NCI-H187 treated with DMSO at 0.1 percent for 48 hours (cell line): Measurements from ENCODE around the gene AKAP13.
A peak's percentile ranks its signal among the peaks of the same experiment; 100 is the strongest.

Experiments used
- DNase-seq: peaks from one replicate; lab custom pipeline; 2025; lab: John Stamatoyannopoulos, UW

Gene AKAP13

DNA sequence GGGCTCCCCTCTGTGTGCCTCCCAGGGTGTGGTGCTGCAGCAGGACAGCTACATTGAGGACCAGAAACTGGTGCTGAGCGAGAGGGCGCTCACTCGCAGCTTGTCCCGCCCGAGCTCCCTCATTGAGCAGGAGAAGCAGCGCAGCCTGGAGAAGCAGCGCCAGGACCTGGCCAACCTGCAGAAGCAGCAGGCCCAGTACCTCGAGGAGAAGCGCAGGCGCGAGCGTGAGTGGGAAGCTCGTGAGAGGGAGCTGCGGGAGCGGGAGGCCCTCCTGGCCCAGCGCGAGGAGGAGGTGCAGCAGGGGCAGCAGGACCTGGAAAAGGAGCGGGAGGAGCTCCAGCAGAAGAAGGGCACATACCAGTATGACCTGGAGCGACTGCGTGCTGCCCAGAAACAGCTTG, 360.6 kb downstream of the AKAP13 start:
- no peak for DNase-seq

DNA sequence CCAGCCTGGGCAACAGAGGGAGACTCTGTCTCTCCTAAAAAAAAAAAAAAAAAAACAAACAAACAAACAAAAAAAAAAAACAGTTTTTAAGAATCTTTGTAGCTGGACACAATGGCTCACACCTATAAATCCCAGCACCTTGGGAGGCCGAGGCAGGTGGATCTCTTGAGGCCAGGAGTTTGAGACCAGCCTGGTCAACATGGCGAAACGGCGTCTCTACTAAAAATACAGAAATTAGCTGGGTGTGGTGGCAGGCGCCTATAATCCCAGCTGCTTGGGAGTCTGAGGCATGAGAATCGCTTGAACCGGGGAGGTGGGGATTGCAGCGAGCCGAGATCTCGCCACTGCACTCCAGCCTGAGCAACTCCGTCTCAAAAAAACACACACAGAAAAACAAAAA, 361.3 kb downstream of the AKAP13 start:
- no peak for DNase-seq

DNA sequence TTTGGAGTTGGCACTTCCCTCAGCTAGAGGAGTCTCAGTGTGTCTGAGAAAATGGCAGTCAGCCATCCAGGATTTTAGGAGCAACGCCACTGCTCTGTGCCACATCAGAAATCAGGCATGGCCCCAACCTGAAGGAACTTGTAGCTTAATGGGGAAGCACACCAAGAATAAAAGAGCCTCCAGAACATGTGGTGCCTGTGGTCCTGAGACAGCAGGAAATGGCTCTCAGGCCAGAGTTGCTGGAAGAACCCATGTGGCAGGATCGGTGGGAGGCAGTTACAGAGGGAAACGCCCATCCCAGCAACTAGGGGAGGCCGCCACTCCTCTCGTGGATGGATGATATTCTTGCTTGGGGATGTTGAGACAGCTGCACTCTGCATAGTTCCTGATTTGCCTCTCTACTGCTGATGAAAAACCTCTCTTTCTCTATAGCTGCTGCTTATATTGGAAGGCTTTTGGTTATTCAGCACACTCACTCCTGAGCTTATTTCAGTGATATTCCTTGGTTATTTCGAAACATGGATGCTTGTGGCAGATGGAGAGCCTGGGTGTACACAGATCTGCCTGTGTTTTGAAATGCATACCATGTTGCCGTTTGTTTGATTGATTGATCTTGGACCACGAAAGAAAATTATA, 361.9 kb downstream of the AKAP13 start:
- DNase-seq, result no peak

DNA sequence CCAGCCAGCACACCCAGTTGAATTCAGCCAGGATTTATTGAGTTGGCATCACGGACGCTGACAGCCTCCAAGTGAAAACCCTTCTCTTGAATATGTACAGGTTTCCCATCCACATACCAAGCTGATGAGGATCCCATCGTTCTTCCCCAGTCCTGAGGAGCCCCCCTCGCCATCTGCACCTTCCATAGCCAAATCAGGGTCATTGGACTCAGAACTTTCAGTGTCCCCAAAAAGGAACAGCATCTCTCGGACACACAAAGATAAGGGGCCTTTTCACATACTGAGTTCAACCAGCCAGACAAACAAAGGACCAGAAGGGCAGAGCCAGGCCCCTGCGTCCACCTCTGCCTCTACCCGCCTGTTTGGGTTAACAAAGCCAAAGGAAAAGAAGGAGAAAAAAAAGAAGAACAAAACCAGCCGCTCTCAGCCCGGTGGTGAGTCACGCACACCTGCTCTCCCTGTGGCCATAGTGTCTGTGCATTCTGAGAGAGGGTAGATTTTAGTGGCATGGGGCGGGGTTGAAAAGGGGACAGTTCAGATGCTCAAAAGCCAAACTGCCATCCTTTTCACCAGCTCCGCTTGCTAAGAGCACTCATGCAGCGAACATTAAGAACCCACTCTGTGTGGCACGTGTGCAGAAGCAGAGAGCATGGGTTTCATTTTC, 363.1 kb downstream of the AKAP13 start:
- peak; percentile 68 for DNase-seq

DNA sequence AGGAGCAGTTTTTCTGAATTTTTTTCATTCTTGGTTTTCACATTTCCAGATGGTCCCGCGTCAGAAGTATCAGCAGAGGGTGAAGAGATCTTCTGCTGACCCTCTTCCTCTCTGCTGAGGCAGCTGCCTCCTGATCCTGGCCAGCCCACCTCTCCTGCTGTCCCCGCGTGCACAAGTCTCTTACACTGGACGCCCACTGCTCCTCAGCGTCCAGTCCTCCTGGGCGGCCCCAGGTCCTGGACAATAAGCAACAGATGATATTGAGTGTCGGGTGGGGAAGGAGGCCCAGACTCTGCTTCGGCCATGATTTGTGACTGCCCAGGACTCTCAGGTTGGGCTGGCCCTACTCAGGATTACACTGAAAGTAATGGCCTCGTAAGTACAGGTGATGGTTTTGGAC, 364.2 kb downstream of the AKAP13 start:
- DNase-seq, result no peak

DNA sequence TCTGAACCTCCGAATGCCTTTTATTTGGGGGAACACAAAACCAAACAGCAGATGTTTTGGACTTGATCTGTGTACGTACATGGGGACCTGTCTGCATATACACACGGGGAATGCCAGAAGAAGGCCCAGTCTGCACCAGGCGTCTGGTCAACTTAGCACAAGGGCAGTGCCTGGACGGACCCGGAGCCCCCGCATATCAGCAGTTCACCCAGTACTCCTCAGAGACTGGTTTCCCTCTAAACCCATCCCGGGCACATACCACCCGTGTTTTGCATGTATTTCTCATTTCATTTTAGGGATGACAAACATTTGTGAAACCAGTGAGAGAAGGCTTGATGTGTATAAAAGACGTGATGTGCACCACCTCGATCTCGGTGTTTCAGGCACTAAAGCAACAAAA, 364.6 kb downstream of the AKAP13 start:
- no peak for DNase-seq

DNA sequence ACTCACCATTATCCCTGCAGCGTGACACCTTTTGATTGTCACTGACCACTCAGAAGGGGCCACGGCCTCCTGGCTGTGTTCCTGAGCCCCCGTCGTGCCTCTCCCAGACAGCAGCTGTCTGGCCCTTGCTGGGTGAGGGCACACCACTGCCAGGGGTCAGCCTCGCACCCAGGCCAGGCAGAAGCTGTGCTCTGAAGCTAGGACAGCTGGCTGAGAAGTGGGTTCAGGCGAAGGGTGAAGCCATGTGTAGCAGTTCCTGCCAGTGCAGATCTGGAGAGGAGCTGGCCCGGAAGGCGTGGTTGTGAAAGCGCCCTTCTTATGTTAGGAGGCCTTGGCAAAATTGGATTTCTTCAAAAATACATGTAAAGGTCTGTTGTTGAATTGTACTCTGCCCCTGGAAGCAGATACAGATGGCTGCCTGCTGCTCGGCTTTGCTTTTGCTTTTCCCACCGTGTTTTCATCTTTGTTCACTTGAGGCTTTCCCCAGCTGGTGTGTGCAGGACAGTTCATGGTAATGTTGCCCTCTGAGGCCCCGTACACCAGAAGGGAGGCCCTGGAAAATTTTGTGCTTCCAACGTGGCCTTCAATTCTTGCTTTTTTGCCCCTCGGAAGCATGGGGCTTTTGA, 365.2 kb downstream of the AKAP13 start:
- DNase-seq, result no peak

DNA sequence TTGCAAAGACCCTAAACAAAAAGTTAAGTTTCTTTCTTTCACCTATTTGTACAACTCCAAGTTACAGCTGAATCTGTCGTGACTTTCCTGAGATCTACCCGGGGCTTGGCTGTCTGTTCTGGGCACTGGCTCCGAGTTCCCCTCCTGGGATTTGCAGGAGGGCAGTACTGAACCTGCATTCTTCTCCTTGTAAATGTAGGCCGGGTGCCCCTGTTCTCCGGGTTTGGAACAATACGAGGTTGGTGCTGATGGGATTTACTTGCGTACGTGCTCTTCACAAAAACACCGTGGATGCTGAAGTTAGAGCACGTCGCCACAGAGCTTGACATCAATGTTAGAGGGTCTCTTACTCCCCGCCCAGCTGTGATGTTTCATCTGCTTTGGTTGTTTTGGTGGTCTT, 366.2 kb downstream of the AKAP13 start:
- DNase-seq, result no peak

DNA sequence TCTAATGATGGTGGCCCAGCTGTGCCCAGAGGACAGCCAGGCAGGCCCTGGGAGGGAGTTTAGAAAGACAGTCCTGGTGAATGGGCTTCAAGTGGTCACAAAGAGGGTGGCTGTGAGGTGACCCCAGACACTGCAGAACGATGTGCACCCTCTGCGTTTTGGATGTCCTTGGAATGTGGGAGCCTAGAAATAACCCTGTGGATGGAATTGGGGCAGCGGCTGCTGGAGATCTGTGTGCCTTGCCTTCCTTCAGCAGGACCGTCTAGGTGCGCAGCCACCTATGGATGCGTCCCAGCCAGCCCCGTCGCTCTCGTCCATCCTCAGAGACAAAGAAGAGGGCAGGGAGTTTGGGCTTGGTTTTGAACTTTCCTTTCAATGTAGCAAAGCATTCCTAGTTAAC, 367.8 kb downstream of the AKAP13 start:
- no peak for DNase-seq

DNA sequence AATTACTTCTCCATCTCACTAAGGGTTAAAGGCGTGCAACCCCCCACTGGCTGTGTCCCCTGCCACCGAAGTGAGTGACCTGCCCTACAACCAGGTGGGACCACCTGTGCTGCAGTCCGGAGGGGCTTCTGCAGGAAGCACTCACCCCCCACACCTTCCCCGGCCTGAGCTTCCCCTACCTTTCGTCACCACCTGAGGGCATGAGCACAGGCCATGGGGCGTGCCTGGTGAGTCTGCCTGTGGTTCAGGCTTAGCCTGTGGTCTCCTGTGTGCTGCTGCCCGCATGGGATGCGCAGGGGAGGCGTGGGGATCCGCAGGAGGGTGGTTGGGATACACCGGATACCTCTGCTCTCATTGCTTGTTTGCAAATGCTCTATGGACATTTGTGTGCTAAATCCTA, 368.3 kb downstream of the AKAP13 start:
- DNase-seq, result no peak

DNA sequence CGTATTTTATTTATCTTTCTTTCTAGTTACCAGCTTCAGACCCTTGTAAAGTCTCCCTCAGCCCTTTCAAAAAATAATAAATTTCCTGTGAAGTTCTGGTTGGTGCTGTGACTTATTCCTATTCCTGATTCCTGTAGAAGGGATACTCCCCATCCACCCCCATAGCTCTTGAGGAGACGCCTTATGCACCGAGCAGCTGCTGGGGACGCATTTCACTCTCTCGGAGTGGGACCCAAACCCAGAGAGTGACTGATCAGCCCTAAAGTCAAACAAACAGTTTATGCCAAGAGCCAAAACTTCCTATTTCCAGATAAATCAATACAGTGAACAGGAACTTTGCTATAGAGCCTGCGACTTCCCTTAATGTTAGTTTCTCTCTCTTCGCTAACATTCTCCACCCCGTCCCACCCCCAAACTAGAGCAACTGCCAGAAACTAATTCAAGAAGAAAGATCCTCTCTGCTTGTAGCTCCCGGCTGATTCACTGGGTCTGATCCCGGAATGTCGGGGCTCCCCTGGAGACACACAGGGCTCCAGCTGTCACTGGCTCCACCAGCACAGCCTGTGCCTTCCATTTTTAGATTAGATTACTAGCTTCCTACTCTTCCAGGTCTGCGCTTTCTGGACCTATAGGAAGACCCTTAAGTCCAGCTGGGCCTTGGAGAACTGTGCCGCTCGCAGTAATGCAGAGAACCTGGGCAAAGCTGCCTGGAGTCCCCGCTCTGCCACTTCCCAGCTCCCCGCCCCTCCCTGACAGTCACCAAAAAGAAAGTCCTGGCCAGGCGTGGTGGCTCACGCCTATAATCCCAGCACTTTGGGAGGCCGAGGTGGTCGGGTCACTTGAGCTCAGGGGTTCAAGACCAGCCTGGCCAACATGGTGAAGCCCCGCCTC, 369.1 kb downstream of the AKAP13 start:
- no peak for DNase-seq

DNA sequence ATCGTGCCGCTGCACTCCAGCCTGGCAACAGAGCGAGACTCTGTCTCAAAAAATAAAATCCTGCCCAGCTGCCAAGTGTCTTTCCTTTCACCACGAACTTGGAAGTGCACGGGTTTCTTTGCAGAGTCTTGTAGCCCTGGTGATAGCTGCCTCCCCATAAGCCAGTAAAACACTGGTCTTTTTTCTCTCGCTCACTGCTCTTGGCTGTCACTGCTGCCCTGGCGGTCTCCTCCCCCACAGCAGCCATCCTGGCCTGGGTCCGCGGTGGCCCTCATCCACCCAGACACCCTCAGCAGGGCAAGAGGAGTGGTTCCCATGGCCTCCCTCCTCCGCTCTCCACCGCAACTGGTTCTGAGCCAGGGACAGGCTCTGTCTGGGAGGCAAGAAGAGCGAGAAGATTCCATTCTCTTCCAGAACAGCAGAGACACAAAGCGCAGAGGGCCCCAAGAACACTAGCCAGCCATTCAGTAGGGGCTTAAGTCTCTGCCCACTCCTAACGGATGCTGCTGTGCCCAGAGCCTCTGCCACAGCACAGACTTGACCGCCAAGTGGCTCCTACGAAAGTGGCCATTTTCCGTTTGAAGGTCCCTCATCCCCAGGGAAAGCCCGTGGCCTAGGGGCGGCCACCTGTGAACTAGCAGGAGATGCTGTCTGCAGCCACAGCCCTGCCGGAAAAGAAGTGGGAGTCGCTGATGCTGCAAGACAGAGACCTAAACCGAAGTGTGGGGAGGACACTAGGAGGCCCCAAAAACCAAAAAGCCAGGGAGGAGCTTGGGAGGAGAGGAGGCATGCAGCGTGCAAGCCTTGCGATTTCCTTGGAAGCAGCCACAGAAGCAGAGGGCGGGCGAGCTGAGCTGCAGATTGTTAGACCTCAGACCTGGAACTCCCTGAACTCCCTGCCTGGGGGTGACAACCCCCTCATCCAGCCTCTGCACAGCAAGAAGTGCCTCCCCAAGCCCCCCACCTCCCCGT, 370.2 kb downstream of the AKAP13 start:
- DNase-seq, result no peak

DNA sequence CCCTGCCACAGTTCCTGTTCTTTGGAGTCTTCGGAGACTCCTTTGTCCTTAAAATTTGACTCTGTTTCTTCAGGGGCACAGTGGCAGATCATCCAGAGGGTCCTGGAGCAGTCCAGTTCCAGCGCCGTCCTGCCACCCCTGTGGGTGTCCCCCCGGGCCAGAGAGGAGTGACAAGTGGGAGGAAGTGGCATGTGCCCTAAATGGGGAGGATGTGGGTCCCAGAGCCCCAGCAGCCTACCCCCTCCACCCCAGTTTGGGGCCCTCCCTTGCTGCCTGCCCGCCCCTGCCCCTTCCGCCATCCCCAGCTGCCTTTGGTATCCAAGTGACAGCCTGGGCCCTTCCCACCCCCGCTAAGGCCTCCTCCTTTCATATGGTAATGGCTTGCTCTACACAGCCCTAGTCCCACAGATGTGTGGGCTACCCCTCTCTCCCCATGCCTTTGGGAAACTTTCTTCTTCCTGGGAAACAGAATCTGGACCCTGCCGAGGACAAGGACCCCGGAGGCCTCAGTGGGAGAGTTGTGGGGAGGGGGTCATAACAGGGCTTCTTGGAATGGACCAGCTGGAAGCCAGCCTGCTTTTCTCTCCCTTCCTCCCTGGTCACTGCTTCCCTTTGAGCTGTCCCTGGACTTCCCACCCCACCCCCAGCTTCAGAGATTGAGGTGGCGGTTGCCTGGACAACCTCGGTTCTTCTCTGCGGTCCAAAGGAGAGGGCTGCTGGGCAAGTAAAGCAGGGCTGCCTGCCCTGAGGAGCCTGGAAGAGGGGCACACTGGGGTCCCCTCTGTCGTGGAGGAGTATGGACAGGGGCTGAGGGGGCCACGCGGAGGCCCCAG, 371.1 kb downstream of the AKAP13 start:
- DNase-seq, result no peak

DNA sequence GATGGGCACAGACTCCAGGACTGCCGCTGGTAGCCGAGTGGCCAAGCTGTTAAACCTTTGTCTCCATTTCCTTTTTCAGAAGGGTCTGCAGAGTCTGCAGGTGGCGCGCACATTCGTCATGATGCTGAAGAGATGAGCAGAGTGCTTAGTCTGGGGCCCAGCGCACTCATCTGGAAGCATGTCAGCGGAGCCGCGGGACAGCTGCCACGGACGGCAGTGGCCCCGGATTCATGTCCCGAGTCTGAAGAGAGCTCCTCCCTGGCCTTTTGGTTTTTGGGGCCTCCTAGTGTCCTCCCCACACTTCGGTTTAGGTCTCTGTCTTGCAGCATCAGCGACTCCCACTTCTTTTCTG, 371.7 kb downstream of the AKAP13 start:
- DNase-seq, result no peak

DNA sequence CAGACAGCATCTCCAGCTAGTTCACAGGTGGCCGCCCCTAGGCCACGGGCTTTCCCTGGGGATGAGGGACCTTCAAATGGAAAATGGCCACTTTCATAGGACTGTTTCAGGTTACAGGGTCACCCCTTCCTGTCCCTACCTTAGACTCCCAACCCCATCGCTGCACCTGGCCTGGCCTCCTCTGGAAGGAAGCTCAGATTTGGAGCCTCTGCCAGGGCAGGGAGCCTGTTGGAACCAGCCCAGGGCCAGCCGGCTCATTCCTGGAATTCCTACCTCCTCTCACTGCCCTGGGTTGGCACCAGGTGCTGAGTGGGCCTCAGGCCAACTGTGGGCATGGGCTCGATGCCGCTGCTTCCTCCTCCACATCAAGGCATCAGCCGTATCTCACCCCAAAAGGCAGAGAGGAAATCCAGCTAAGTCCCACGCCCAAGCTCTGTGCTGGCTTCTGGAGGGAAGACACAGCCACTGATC, 372.1 kb downstream of the AKAP13 start:
- no peak for DNase-seq

DNA sequence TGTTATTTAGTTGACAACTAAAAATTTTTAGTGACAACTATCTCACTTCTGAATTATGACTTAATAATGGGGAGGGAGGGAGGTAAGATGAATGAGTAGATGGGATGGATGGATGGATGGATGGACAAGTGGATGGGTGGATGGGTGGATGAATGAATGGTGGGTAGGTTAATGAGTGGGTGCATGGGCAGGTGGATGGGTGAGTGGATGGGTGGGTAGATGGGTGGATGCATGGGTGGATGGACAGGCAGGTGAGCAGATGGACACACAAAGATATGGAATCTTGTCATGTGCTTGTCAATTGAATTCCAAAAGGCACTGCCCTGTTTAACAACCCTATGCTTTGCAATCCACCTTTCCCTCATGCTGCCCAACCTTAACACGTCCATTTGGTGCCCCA, 372.9 kb downstream of the AKAP13 start:
- no peak for DNase-seq

DNA sequence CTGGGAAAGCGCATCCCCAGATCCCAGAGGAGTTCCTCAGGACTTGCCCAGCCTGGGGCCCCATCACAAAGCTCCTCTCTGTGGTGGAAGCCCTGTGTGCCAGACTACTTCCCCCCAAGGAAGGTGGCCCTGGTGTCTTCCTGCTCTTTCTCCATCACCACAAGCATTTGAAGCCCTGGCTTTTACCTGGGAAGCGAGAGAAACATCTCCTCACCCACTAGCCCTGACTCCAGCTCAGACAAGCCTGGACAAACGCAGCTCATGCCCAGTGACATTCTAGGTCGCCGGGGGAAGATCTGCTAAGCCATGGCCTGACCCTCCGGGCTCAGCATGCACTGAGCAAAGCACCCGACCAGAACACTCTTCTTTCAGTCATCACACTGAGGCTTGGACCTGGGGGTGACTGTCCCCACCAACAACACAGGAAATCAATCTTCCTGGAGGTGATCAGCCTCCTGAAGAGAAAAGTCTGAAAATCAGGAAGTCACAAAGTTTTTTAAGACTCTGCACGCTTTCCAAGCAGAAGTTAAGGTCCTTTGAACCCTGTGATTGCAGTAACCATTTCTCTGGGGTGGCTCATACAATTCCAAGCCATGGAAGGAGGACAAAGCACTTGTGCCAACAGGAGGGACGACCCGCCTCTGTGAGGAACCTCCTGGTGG, 373.5 kb downstream of the AKAP13 start:
- no peak for DNase-seq

DNA sequence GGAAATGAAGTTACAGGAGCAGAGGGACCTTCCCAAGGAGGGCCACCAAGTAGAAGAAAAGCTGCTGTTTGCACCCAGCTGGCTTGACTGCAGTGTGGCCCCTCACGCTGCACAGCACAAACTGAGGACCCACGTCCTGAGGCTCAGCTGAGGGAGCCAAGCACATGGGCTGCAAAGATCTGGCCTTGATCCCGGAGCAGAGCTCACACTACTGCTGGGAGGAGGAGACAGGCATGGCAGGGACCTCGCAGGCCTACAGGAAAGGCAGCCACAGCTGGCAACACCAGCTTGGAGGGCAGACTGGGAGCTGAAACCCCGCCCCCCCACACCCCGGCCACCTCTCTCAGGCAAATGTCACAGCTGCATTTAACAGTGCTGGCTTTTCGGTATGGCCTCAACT, 374.6 kb downstream of the AKAP13 start:
- DNase-seq, result no peak

DNA sequence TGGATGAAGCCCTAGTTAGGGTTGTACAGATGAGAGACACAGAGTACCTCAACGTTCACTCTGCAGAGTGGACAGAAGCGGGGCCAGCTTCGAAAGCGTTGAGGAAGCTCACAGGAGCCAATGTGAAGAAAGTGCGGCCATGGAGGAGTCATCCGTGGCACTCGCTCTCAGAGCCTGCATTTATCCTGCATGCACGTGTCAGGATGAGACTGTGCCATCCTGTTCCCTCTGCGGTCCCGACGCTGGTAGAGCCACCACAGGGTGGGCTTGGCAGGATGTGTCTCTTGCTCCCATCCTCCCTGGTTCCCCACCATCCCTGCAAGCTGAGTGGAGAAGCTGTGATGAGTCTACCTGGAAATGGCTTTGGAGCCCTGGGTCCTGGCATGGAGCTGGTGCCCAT, 375.1 kb downstream of the AKAP13 start:
- no peak for DNase-seq

DNA sequence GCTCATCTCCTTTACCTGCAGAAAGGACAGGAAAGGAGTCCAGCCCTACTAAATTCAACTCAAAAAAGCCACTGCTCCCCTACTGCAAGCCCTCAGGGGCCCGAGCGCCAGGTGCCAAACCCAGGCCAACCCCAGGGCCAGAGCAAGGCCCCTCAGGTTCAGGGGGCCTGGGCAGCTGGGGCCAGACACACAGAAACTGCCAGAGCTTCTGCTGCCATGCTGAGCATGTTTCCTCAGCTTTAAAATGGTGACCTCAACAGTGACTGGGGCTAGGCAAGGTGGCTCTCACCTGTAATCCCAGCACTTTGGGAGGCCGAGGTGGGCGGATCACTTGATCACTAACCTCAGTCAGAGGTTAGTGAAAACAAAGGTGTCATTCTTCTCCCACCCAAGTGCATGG, 375.5 kb downstream of the AKAP13 start:
- no peak for DNase-seq
